H9 (cell line): ENCODE results near the gene THTPA. TPM values are rescaled to one million over a fixed set of nuclear protein-coding genes. Genes with fewer than 3 reads are reported as not detected.

ENCODE experiments used
- DNase-seq: peaks from one replicate; pipeline ENCODE4 v3.0.0-alpha.2; 2017
- H2AFZ ChIP-seq: one replicate; pipeline ENCODE4 v1.6.1; 2013; ENCODE audit warnings: mild to moderate bottlenecking, low read length, control low read depth, moderate library complexity
- H2AK5ac ChIP-seq: 2 replicates; pipeline ENCODE4 v1.6.1; 2013; ENCODE audit warnings: low read length, control low read depth, mixed read lengths; ENCODE audit not compliant: insufficient read length
- H2BK120ac ChIP-seq: one replicate; pipeline ENCODE4 v1.6.1; 2013; ENCODE audit warnings: low read depth, mild to moderate bottlenecking, low read length, control low read depth, inconsistent platforms; ENCODE audit not compliant: poor library complexity, severe bottlenecking
- H2BK12ac ChIP-seq: 2 replicates; pipeline ENCODE4 v1.6.1; 2013; ENCODE audit warnings: low read length, control low read depth, mixed read lengths, low read depth; ENCODE audit not compliant: insufficient read length
- H2BK15ac ChIP-seq: 2 replicates; pipeline ENCODE4 v1.6.1; 2013; ENCODE audit warnings: low read depth, low read length, control low read depth
- H2BK20ac ChIP-seq: one replicate; pipeline ENCODE4 v1.6.1; 2013; ENCODE audit warnings: low read depth, mild to moderate bottlenecking, low read length, control low read depth, inconsistent platforms; ENCODE audit not compliant: poor library complexity, severe bottlenecking
- H2BK5ac ChIP-seq: 2 replicates; pipeline ENCODE4 v1.6.1; 2013; ENCODE audit warnings: low read length, control low read depth, mixed read lengths; ENCODE audit not compliant: insufficient read length
- H3K14ac ChIP-seq: 2 replicates; pipeline ENCODE4 v1.6.1; 2013; ENCODE audit warnings: low read length, control low read depth; ENCODE audit not compliant: insufficient read depth
- H3K18ac ChIP-seq: 2 replicates; pipeline ENCODE4 v1.6.1; 2013; ENCODE audit warnings: low read depth, mild to moderate bottlenecking, mixed read lengths, low read length, control low read depth; ENCODE audit not compliant: insufficient read length
- H3K23ac ChIP-seq: 2 replicates; pipeline ENCODE4 v1.6.1; 2013; ENCODE audit warnings: low read length, control low read depth, mixed read lengths, low read depth; ENCODE audit not compliant: insufficient read length
- H3K23me2 ChIP-seq: 2 replicates; pipeline ENCODE4 v1.6.1; 2013; ENCODE audit warnings: low read depth, mild to moderate bottlenecking, mixed read lengths, low read length, control low read depth; ENCODE audit not compliant: insufficient read length, poor library complexity, severe bottlenecking
- H3K27ac ChIP-seq: 2 replicates; pipeline ENCODE4 v1.5.1; 2013; ENCODE audit warnings: low read length, control low read depth, mixed read lengths, low read depth; ENCODE audit not compliant: insufficient read length
- H3K27me3 ChIP-seq: 2 replicates; pipeline ENCODE4 v1.6.1; 2013; ENCODE audit warnings: low read length, control low read depth, inconsistent platforms; ENCODE audit not compliant: insufficient read depth
- H3K4ac ChIP-seq: 2 replicates; pipeline ENCODE4 v1.6.1; 2013; ENCODE audit warnings: low read depth, mild to moderate bottlenecking, control low read depth, inconsistent platforms, low read length, moderate library complexity
- H3K4me1 ChIP-seq: 2 replicates; pipeline ENCODE4 v1.6.1; 2013; ENCODE audit warnings: low read length, control low read depth, inconsistent platforms; ENCODE audit not compliant: insufficient read depth
- H3K4me2 ChIP-seq: 2 replicates; pipeline ENCODE4 v1.6.1; 2013; ENCODE audit warnings: low read length, control low read depth, mixed read lengths; ENCODE audit not compliant: insufficient read length, insufficient read depth
- H3K56ac ChIP-seq: 2 replicates; pipeline ENCODE4 v1.6.1; 2013; ENCODE audit warnings: low read depth, mild to moderate bottlenecking, mixed read lengths, low read length, control low read depth; ENCODE audit not compliant: insufficient read length
- H3K79me1 ChIP-seq: 2 replicates; pipeline ENCODE4 v1.6.1; 2013; ENCODE audit warnings: low read depth, mild to moderate bottlenecking, moderate library complexity, low read length, control low read depth, inconsistent platforms; ENCODE audit not compliant: insufficient read depth, poor library complexity, severe bottlenecking
- H3K79me2 ChIP-seq: 2 replicates; pipeline ENCODE4 v1.6.1; 2013; ENCODE audit warnings: low read length, control low read depth, inconsistent platforms; ENCODE audit not compliant: insufficient read depth
- H3K9ac ChIP-seq: 2 replicates; pipeline ENCODE4 v1.6.1; 2013; ENCODE audit warnings: low read length, control low read depth, mixed read lengths; ENCODE audit not compliant: insufficient read length; ENCODE audit errors: extremely low read depth
- H3K9me3 ChIP-seq: one replicate; pipeline ENCODE4 v1.6.1; 2013; ENCODE audit warnings: low read depth, low read length, inconsistent platforms; ENCODE audit not compliant: control insufficient read depth
- H3T11ph ChIP-seq: one replicate; pipeline ENCODE4 v1.6.1; 2013; ENCODE audit warnings: mild to moderate bottlenecking, low read length, control low read depth, inconsistent platforms
- H4K20me1 ChIP-seq: one replicate; pipeline ENCODE4 v1.6.1; 2013; ENCODE audit not compliant: control insufficient read depth, insufficient read length, insufficient read depth
- H4K5ac ChIP-seq: 2 replicates; pipeline ENCODE4 v1.6.1; 2013; ENCODE audit warnings: low read depth, mild to moderate bottlenecking, mixed read lengths, low read length, control low read depth; ENCODE audit not compliant: insufficient read length
- H4K8ac ChIP-seq: replicated peaks from 2 replicates; pipeline ENCODE4 v1.6.1; 2013; ENCODE audit warnings: low read length, control low read depth, mixed read lengths, low read depth; ENCODE audit not compliant: insufficient read length
- H4K91ac ChIP-seq: 2 replicates; pipeline ENCODE4 v1.6.1; 2013; ENCODE audit warnings: low read depth, mild to moderate bottlenecking, moderate library complexity, mixed read lengths, low read length, control low read depth; ENCODE audit not compliant: insufficient read length
- H3K27ac Mint-ChIP-seq, 3 experiments: 2 replicates in 2 of 3; 3 replicates in 1 of 3; pipeline ENCODE4 v1.8.0; 2020 to 2021; ENCODE audit warnings: mixed read lengths in 3 of 3, mild to moderate bottlenecking in 1 of 3, moderate library complexity in 1 of 3
- H3K27me3 Mint-ChIP-seq: 2 replicates; pipeline ENCODE4 v1.8.0; 2021; ENCODE audit warnings: low read depth, mild to moderate bottlenecking, moderate library complexity, mixed read lengths
- H3K36me3 Mint-ChIP-seq, 3 experiments: 2 replicates in 2 of 3; 3 replicates in 1 of 3; pipeline ENCODE4 v1.8.0; 2020 to 2021; ENCODE audit warnings: low read depth in 3 of 3, mixed read lengths in 3 of 3; ENCODE audit not compliant: insufficient read depth in 1 of 3
- H3K4me1 Mint-ChIP-seq, 2 experiments: 2 replicates each; pipeline ENCODE4 v1.8.0; 2020; ENCODE audit warnings: mixed read lengths in 2 of 2
- H3K4me3 Mint-ChIP-seq, 2 experiments: 2 replicates in 1 of 2; 3 replicates in 1 of 2; pipeline ENCODE4 v1.8.0; 2020 to 2021; ENCODE audit warnings: mild to moderate bottlenecking in 2 of 2, mixed read lengths in 2 of 2, moderate library complexity in 1 of 2
- H3K9me3 Mint-ChIP-seq, 2 experiments: 2 replicates in 1 of 2; 3 replicates in 1 of 2; pipeline ENCODE4 v1.8.0; 2020; ENCODE audit warnings: mild to moderate bottlenecking in 2 of 2, mixed read lengths in 2 of 2, moderate library complexity in 1 of 2
- WGBS: extraction: QIAGEN DNeasy Blood & Tissue Kit; methylation state at CpG from one replicate; pipeline ENCODE4 v1.1.7; 2013; ENCODE audit warnings: missing lambda C conversion rate, low lambda C conversion rate, mixed read lengths; ENCODE audit not compliant: insufficient read length; ENCODE audit errors: extremely low coverage; 5-methylcytosine and 5-hydroxymethylcytosine counted together
- total RNA-seq: library from RNA; stranded (reverse); gene quantifications from 2 replicates; pipeline ENCODE4 v1.2.1, GENCODE V29; 2021
- TF ChIP-seq, protein P1 (sequence below): fragments of 200-600 bp; sonication (generic); conservative IDR thresholded peaks from 3 replicates; pipeline ENCODE4 v1.8.0; 2021; ENCODE audit warnings: antibody characterized with exemption, mild to moderate bottlenecking

Gene THTPA
- total RNA-seq, 1 experiment from 2014 or later = 15.6 TPM

DNA sequence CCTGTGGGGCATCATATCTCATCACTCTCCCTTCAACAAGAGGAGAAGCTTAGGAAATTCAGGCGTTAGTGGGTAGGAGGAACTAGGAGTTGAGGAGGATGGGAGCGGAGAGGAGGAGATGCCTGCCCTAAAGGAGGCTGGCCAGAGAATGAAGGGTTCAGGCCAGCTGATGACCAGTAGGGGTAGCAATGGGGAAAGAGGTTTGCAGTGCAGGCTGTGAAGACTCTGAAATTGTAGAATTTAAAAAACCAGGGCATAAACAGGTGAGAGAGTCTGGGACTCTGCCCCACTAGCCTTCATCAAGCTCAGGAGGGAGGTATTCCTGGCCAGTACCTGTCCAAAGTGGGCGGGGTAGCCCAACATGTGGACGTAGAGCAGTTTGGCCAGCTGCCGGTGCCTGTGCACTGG is 10.7 kb downstream of the THTPA start:
- no peaks in the 10 kb centered on the region for H3K79me1 ChIP-seq
- Mint-ChIP-seq H3K4me3 (peak overlapping the region; percentile 95 to 99), H3K4me1 (peaks cover 29 to 34% of the 10 kb centered on the region in 2 experiments), H3K27me3 (no peaks in the 10 kb centered on the region; the same call in 1 of the 2 replicates), H3K27ac (peak overlapping the region in 2 of 3 experiments; percentile 39 to 94; a peak in 2 of 7 replicates), H3K36me3 (peaks cover 9 to 40% (median 39%) of the 10 kb centered on the region in 3 experiments), H3K9me3 (no peaks in the 10 kb centered on the region)
- no peaks in the 10 kb centered on the region for H3K27me3 ChIP-seq
- H4K91ac ChIP-seq = no peak overlapping the region
- H2AK5ac ChIP-seq = no peak overlapping the region
- no peaks in the 10 kb centered on the region for H3K9me3 ChIP-seq
- no peak overlapping the region for H3K14ac ChIP-seq
- peak overlapping the region; percentile 18 for H3K9ac ChIP-seq
- H2BK15ac ChIP-seq = no peak overlapping the region
- H3K4me1 ChIP-seq = peaks cover 9% of the 10 kb centered on the region
- no peak overlapping the region for H3K18ac ChIP-seq
- H4K8ac ChIP-seq = no peak overlapping the region
- no peak overlapping the region for H2BK120ac ChIP-seq
- H2BK5ac ChIP-seq = no peak overlapping the region
- H3K23me2 ChIP-seq = peaks cover 3% of the 10 kb centered on the region
- no peak overlapping the region for H3K23ac ChIP-seq
- no peak for DNase-seq
- no peak overlapping the region for H2BK20ac ChIP-seq
- H2BK12ac ChIP-seq = no peak overlapping the region
- no CpG with 5 or more reads among the region's 5 CpGs for WGBS
- no peak overlapping the region for H3K4ac ChIP-seq
- H3K56ac ChIP-seq = no peak overlapping the region
- H4K5ac ChIP-seq = no peak overlapping the region
- H3K27ac ChIP-seq = no peak overlapping the region
- no peak overlapping the region for H3T11ph ChIP-seq
- no peaks in the 10 kb centered on the region for H3K79me2 ChIP-seq
- peaks cover 3% of the 10 kb centered on the region for H4K20me1 ChIP-seq
- TF ChIP-seq, protein P1, sequence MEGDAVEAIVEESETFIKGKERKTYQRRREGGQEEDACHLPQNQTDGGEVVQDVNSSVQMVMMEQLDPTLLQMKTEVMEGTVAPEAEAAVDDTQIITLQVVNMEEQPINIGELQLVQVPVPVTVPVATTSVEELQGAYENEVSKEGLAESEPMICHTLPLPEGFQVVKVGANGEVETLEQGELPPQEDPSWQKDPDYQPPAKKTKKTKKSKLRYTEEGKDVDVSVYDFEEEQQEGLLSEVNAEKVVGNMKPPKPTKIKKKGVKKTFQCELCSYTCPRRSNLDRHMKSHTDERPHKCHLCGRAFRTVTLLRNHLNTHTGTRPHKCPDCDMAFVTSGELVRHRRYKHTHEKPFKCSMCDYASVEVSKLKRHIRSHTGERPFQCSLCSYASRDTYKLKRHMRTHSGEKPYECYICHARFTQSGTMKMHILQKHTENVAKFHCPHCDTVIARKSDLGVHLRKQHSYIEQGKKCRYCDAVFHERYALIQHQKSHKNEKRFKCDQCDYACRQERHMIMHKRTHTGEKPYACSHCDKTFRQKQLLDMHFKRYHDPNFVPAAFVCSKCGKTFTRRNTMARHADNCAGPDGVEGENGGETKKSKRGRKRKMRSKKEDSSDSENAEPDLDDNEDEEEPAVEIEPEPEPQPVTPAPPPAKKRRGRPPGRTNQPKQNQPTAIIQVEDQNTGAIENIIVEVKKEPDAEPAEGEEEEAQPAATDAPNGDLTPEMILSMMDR = peak; percentile 26; the same call in 2 of the 3 replicates
- peak overlapping the region; percentile 75 for H3K4me2 ChIP-seq
- no peak overlapping the region for H2AFZ ChIP-seq
